Measurements from ENCODE around the gene YY1. TPM values are rescaled to one million over a fixed set of nuclear protein-coding genes. Genes with fewer than 3 reads are reported as not detected.

The YY1 gene
- total and polyA plus RNA-seq, 2 of the 8 experiments (the other 6 are each of a cell fraction or from before 2014, with no cell fraction given), result 26.4 to 106 TPM

GRCh38 chr14:100190126-100190525, 48.8 kb upstream of the YY1 start:
- Histone ChIP-seq H3K9ac (replicated peaks in 1 of 4; ENCODE audit: extremely low read depth in 1 of 4, low read depth in 3 of 4, low read length in 3 of 4) (no peak overlapping the region), H3K4me1 (replicated peaks in 1 of 4; ENCODE audit: control insufficient read depth in 3 of 4, insufficient read depth in 4 of 4, low read length in 3 of 4) (peaks cover 4 to 12% (median 10%) of the 10 kb centered on the region in 4 experiments; a peak in 6 of 7 replicates), H3K4ac (replicated peaks; ENCODE audit: insufficient read length, low read depth, low read length) (no peak overlapping the region), H2BK12ac (ENCODE audit: low read depth, low read length) (no peak overlapping the region), H3K23me2 (ENCODE audit: low read depth, low read length) (no peaks in the 10 kb centered on the region), H3K79me1 (ENCODE audit: low read depth, low read length) (no peaks in the 10 kb centered on the region), H4K5ac (ENCODE audit: insufficient read length, low read depth, low read length) (no peak overlapping the region), H3K56ac (replicated peaks; ENCODE audit: insufficient read length, low read depth, low read length) (no peak overlapping the region), H2BK20ac (ENCODE audit: low read length) (no peak overlapping the region), H4K91ac (replicated peaks; ENCODE audit: insufficient read length, low read length) (no peak overlapping the region), H2AK5ac (ENCODE audit: low read depth, low read length) (no peak overlapping the region), H3K23ac (ENCODE audit: insufficient read length) (no peak overlapping the region), H3K4me3 (ENCODE audit: extremely low read depth in 1 of 4, insufficient read depth in 2 of 4, low read depth in 3 of 4, low read length in 4 of 4) (no peak overlapping the region), H2BK120ac (replicated peaks; ENCODE audit: low read depth, low read length) (no peak overlapping the region), H2BK5ac (ENCODE audit: low read depth, low read length) (no peak overlapping the region), H3K79me2 (ENCODE audit: control insufficient read depth in 1 of 2, insufficient read depth in 2 of 2, low read length in 2 of 2) (no peaks in the 10 kb centered on the region), H3K14ac (ENCODE audit: insufficient read length) (no peak overlapping the region), H3K18ac (ENCODE audit: extremely low read depth, low read length) (no peak overlapping the region), H3K36me3 (ENCODE audit: control insufficient read depth in 2 of 4, insufficient read depth in 4 of 4, low read length in 3 of 4) (no peaks in the 10 kb centered on the region), H2BK15ac (ENCODE audit: low read length) (no peak overlapping the region), H3K27me3 (replicated peaks in 1 of 4; ENCODE audit: control insufficient read depth in 3 of 4, extremely low read depth in 1 of 4, insufficient read depth in 3 of 4, low read length in 3 of 4) (no peaks in the 10 kb centered on the region), H3K9me3 (ENCODE audit: insufficient read depth in 2 of 2, low read depth in 1 of 2, low read length in 1 of 2) (no peaks in the 10 kb centered on the region), H3K27ac (ENCODE audit: low read depth, low read length) (no peak overlapping the region), H3K4me2 (ENCODE audit: insufficient read depth in 1 of 2, low read depth in 2 of 2, low read length in 2 of 2) (no peak overlapping the region), H4K20me1 (replicated peaks in 1 of 2; ENCODE audit: control insufficient read depth in 1 of 2, insufficient read depth in 2 of 2, low read length in 2 of 2) (no peaks in the 10 kb centered on the region), H4K8ac (ENCODE audit: extremely low read depth, insufficient read depth, low read length) (no peak overlapping the region), H2AFZ (ENCODE audit: low read length) (no peak overlapping the region)
- TF ChIP-seq POLR2A (IDR thresholded peaks at IDR 0.05; ENCODE audit: control extremely low read depth in 1 of 2, low read depth in 2 of 2, low read length in 2 of 2) (no peak), SIX5 (IDR thresholded peaks at IDR 0.05; ENCODE audit: low read depth, low read length) (no peak), E2F6 (IDR thresholded peaks at IDR 0.05) (no peak), USF2 (IDR thresholded peaks at IDR 0.05; ENCODE audit: low read length) (no peak), ATF3 (IDR thresholded peaks at IDR 0.05; ENCODE audit: insufficient read depth, low read depth, low read length) (no peak), GTF2F1 (IDR thresholded peaks at IDR 0.05; ENCODE audit: borderline replicate concordance, low read depth, low read length) (no peak), CREB1 (IDR thresholded peaks at IDR 0.05) (no peak), SIRT6 (IDR thresholded peaks at IDR 0.05; ENCODE audit: low read length) (no peak)
- ChIA-PET POLR2A (ENCODE audit: partially characterized antibody) (interaction anchor here (0.6 kb wide), 1 partner anchor 384 kb away, joined by 3 read pairs; no protein-coding TSS in a partner anchor), CTCF (ENCODE audit: partially characterized antibody) (interaction anchor here (0.9 to 1.5 kb wide), 2 partner anchors 12 to 32 kb away, joined by 4 read pairs; no protein-coding TSS in a partner anchor)
- DNase-seq (ENCODE audit: low read depth in 1 of 2, low spot score in 2 of 2) (no peak), FAIRE-seq (no peak)
- WGBS, 2 experiments (ENCODE audit: extremely low coverage in 1 of 2, insufficient coverage in 1 of 2, insufficient read length in 1 of 2, insufficient replicate concordance in 2 of 2, low coverage in 1 of 2, low lambda C conversion rate in 2 of 2, missing lambda C conversion rate in 1 of 2), result 88% methylated on average over 1 of the region's 1 CpG; no CpG with 5 or more reads in 1 of the 2 experiments
